ENCODE results near the gene ZSWIM7.
"Not testable (repeated sequence)": the region's sequence is repeated elsewhere in the genome, so short reads cannot be mapped to it uniquely, and the experiment has no call there.

Gene ZSWIM7

DNA sequence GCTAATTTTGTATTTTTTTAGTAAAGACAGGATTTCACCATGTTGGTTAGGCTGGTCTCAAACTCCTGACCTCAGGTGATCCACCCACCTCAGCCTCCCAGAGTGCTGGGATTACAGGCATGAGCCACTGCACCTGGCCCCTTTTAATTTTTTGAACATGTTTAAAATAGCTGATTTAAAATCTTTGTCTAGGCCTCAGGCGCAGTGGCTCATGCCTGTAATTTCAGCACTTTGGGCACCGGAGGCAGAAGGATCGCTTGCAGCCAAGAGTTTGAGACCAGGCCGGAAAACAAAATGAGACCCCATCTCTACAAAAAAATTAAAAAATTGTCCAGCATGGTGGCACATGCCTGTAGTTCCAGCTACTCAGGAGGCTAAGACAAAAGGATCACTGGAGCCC is 63.0 kb downstream of the ZSWIM7 start:
- H3K27ac ChIP-seq; DNase-seq (ENCODE audit: low read depth, low spot score): not testable (repeated sequence)

DNA sequence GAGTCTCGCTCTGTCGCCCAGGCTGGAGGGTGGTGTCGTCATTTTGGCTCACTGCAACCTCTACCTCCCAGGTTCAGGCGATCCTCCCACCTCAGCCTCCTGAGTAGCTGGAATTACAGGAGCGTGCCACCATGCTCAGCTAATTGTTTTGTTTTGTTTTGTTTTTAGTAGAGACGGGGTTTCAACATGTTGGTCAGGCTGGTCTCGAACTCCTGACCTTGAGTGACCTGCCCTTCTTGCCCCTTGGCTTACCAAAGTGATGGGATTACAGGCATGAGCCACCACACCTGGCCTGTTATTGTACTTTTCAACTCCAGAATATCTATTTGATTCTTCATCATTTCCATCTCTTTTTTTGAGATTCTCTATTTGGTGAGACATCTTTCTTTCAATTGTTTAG is 63.6 kb downstream of the ZSWIM7 start:
- no peak for DNase-seq (ENCODE audit: low read depth, low spot score)
- H3K27ac ChIP-seq = no peak overlapping the region

DNA sequence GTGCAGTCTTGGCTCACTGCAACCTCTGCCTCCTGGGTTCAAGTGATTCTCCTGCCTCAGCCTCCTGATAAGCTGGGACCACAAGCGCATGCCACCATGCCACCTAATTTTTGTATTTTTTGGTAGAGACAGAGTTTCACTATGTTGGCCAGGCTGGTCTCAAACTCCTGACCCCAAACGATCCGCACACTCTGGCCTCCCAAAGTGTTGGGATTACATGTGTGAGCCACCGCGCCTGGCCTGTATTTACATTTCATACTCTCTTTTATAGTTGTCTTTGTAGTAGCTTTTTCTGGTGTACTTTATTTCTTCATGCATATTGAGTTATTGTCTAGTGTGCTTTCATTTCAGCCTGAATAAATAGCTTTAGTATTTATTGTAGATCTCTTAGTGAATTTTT is 64.6 kb downstream of the ZSWIM7 start:
- DNase-seq (ENCODE audit: low read depth, low spot score) = no peak
- H3K27ac ChIP-seq = no peak overlapping the region

DNA sequence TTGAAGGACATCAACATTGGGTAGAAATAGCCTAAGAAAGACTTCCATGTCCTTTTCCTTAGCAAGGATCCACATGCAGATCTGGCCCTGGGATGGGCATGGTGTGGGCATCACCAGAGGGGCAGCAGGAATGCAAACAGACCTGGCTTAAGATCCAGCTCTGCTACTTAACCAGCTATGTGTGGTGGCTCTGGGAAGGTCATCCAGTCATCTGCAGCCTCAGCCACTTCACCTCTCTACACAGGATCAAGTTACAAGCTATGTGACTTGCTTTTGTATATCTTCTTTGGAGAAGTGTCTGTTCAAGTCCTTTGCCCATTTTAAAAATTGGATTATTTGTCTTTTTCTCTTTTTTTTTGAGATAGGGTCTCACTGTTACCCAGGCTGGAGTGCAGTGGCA is 68.1 kb downstream of the ZSWIM7 start:
- no peak overlapping the region for H3K27ac ChIP-seq
- no peak for DNase-seq (ENCODE audit: low read depth, low spot score)

DNA sequence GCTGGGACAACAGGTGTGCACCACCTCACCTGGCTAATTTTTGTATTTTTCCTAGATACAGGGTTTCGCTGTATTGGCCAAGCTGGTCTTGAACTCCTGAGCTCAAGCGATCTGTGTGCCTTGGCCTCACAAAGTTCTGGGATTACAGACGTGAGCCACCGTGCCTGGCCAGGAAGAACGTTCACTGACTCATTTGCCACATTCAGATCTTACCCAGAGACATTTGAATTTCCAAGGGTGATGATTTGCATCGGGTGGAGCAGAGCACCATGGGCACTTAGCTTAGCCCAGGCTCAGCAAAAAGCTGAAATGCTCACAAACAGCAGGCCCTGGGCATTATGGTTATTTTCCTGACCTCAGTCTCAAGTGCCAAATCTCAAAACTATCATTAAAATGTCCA is 69.1 kb downstream of the ZSWIM7 start:
- H3K27ac ChIP-seq = no peak overlapping the region
- no peak for DNase-seq (ENCODE audit: low read depth, low spot score)

- DNase-seq (ENCODE audit: low read depth, low spot score) = no peak
- H3K27ac ChIP-seq = no peak overlapping the region
These were observed 69.6 kb downstream of the ZSWIM7 start for GRCh38 chr17:15929941-15930340.

DNA sequence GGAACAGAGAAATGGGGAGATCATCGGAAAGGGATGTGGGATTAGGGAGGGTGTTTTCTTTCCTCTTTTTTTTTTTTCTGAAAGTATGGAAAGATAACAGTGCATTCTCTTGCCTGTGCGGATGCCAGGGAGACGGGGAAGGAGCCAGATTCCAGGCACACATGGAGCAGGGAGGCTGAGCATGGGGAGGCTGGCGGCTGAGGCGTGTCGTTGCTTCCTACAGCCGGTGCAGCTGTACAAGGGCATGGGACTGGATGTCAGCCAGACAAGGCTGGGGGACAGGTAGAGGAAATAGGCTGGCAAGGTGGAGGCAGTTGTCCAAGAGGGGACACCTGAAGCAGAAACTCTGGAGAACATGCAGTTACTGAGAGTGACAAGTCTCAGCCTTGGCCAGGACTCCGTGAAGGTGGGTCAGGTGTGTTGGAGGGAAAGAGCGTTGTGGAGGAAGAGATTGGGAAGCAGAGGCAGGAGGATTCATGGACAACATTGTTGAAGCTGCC is 71.2 kb downstream of the ZSWIM7 start:
- DNase-seq (ENCODE audit: low read depth, low spot score) = no peak
- H3K27ac ChIP-seq = no peak overlapping the region

All from epithelial cell of prostate (primary cell).